Adrenal gland (tissue), 12 donors: ENCODE results near the gene ZBTB7C. TPM values are rescaled to one million over a fixed set of nuclear protein-coding genes. Genes with fewer than 3 reads are reported as not detected.
A peak's percentile ranks its signal among the peaks of the same experiment; 100 is the strongest.

Source experiments
- DNase-seq, 7 donors: peaks; one replicate each; pipeline ENCODE4 v3.0.0-alpha.2; 2019 to 2020
- H3K27ac ChIP-seq, 5 donors: fragments of 200-600 bp; sonication (generic) in 4 of 5; 1 replicate in 3 of 5; 2 replicates in 2 of 5; pipeline versions ENCODE4 v1.5.1 to v1.8.0; 2016 to 2020; ENCODE audit warnings: mild to moderate bottlenecking in 1 of 5
- H3K27me3 ChIP-seq: fragments of 200-600 bp; 2 replicates; pipeline ENCODE4 v1.8.0; 2021
- H3K36me3 ChIP-seq, 2 donors: fragments of 200-600 bp; replicated peaks in 1 of 2; 1 replicate in 1 of 2; 2 replicates in 1 of 2; pipeline versions ENCODE4 v1.5.1 to v1.8.0; 2018 to 2022
- H3K4me1 ChIP-seq, 2 donors: fragments of 200-600 bp; replicated peaks in 1 of 2; 1 replicate in 1 of 2; 2 replicates in 1 of 2; pipeline versions ENCODE4 v1.5.1 to v1.8.0; 2018 to 2021
- H3K4me3 ChIP-seq, 4 donors: fragments of 200-600 bp; sonication (generic) in 3 of 4; one replicate each; pipeline ENCODE4 v1.5.1; 2016 to 2018
- H3K9me3 ChIP-seq, 3 donors: fragments of 200-600 bp; sonication (generic) in 1 of 3; replicated peaks in 1 of 3; 1 replicate in 2 of 3; 2 replicates in 1 of 3; pipeline versions ENCODE4 v1.5.1 to v1.8.0; 2016 to 2021
- POLR2A ChIP-seq, 2 donors: fragments of 450-650 bp; IDR thresholded peaks; one replicate each; pipeline ENCODE4 v1.6.1; 2017; ENCODE audit warnings: antibody characterized with exemption in 2 of 2, mild to moderate bottlenecking in 2 of 2, moderate library complexity in 1 of 2
- WGBS, 4 donors: extraction: QIAGEN DNeasy Blood & Tissue Kit in 2 of 4; methylation state at CpG; one replicate each; pipeline versions ENCODE4 v1.1.5 to v1.1.7; 2013 to 2017; 5-methylcytosine and 5-hydroxymethylcytosine counted together
- intact Hi-C, 2 donors: fragments of 100-400 bp; cut with DNase I; formaldehyde crosslinking; loops; one replicate each; pipeline versions ENCODE4 v1.14.1 to v1.15.0; 2022 to 2023
- polyA plus RNA-seq, 3 donors: library from polyadenylated mRNA; stranded (reverse); fragments of 200-250 nt in 2 of 3; fragments of 350-450 nt in 1 of 3; fragmentation: Illumina TruSeq in 1 of 3; extraction: RNeasy Lipid Tissue Mini Kit (QIAGEN cat#74804) in 1 of 3; gene quantifications; one replicate each; pipeline ENCODE4 v1.2.3, GENCODE V29; 2013 to 2014
- total RNA-seq, 9 donors: library from RNA; depleted of rRNA in 4 of 9; stranded (reverse); fragments of >200 nt in 4 of 9; fragments of 120-200 nt in 1 of 9; fragmentation: NEBNext Ultra II Directional in 1 of 9; extraction: Animal tissue kit (Norgen Biotek cat#: 25700) in 1 of 9; gene quantifications; one replicate each; pipeline versions ENCODE4 v1.1.0 to v1.2.4, GENCODE V29; 2013 to 2023
- TF ChIP-seq, protein P1 (sequence below), 6 experiments: fragments of 450-650 bp in 4 of 6; fragments of 200-600 bp in 2 of 6; sonication (generic) in 1 of 6; IDR thresholded peaks; 1 replicate in 5 of 6; 2 replicates in 1 of 6; pipeline versions ENCODE4 v1.5.1 to v1.8.0; 2016 to 2021; ENCODE audit warnings: antibody characterized with exemption in 6 of 6, mild to moderate bottlenecking in 2 of 6, moderate library complexity in 1 of 6
- donor health status: healthy with polysubstance abuse.
- donor health status: Bipolar disorder and iron deficiency.
- donor health status: DM: yes; HTN: yes; CAD: no.
- donor health status: DM: no; HTN: no; CAD: no.
- donor health status: DM: no; HTN: no; CAD: no.
- donor health status: DM: yes; HTN: yes; CAD: no.

Gene ZBTB7C
- total and polyA plus RNA-seq, 12 donors, result 5.2 to 42.8 (median 26.8) TPM

DNA sequence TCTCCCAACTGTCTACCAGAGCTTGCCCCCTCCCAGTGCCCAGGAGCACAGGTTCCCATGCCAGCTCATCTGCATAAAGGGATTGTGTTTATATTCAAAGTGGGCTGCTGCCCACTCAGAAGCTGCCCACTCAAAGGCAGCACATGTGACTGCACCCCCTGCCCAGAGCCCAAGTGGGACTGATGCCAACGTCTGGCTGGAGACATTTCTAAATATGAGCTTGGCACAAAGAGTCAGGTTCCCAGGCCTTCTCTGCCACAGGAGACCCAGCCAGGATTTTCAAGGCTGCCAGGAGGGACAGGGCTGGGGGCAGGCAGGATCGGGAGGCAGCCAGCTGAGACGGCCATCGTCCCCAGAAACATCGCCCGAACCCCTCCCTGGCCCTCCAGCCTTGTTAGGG lies 67.1 kb downstream of the ZBTB7C start:
- intact Hi-C loops, result loop anchor here (5.0 to 10.0 kb wide), 3 partner anchors 55 to 103 kb away; partner anchors contain the start of gene ZBTB7C (in 1 of the 2)
- peak in 6 of 7 donors; percentile 46 to 71 (median 60) for DNase-seq
- Histone ChIP-seq H3K27ac (peak overlapping the region in 4 of 5 donors; percentile 42 to 79 (median 78)), H3K4me1 (peaks cover 42 to 57% of the 10 kb centered on the region in 2 donors), H3K27me3 (no peaks in the 10 kb centered on the region), H3K9me3 (no peaks in the 10 kb centered on the region), H3K4me3 (no peak overlapping the region), H3K36me3 (no peaks in the 10 kb centered on the region)
- 10 to 38% (median 22%) methylated on average over 1 to 6 of the region's 6 CpGs for WGBS, 4 donors
- TF ChIP-seq, protein P1, sequence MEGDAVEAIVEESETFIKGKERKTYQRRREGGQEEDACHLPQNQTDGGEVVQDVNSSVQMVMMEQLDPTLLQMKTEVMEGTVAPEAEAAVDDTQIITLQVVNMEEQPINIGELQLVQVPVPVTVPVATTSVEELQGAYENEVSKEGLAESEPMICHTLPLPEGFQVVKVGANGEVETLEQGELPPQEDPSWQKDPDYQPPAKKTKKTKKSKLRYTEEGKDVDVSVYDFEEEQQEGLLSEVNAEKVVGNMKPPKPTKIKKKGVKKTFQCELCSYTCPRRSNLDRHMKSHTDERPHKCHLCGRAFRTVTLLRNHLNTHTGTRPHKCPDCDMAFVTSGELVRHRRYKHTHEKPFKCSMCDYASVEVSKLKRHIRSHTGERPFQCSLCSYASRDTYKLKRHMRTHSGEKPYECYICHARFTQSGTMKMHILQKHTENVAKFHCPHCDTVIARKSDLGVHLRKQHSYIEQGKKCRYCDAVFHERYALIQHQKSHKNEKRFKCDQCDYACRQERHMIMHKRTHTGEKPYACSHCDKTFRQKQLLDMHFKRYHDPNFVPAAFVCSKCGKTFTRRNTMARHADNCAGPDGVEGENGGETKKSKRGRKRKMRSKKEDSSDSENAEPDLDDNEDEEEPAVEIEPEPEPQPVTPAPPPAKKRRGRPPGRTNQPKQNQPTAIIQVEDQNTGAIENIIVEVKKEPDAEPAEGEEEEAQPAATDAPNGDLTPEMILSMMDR (IDR thresholded peaks at IDR 0.05), result no peak
- TF ChIP-seq POLR2A (IDR thresholded peaks at IDR 0.05), result no peak

DNA sequence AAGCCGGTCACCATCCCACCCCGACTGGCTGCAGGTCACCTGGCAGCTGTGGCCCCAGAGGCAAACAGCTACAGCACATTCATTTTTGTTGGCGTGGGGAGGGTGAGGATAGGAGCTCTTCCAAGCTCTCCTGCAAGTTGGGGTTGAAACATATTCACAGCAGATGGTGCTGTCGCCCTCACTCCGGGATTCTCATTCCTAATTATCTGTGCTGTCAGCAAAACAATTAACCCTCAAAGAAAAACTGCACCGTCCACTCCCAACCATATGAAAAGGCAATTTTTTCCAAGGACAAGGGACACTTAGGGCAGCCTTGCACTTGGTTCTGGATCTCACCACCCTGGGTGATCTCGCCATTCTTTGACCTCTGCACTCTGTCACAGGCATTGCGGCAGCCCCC lies 68.6 kb downstream of the ZBTB7C start:
- intact Hi-C loops, result loop anchor here (5.0 to 10.0 kb wide), 3 partner anchors 57 to 104 kb away; partner anchors contain the start of gene ZBTB7C (in 1 of the 2)
- no peak for DNase-seq
- H3K4me1 ChIP-seq, result peaks cover 47 to 72% of the 10 kb centered on the region in 2 donors
- no peak overlapping the region for H3K4me3 ChIP-seq
- no peaks in the 10 kb centered on the region for H3K36me3 ChIP-seq
- 61 to 75% (median 68%) methylated on average over 7 to 8 of the region's 8 CpGs for WGBS, 4 donors
- TF ChIP-seq, protein P1 (IDR thresholded peaks at IDR 0.05), result no peak
- TF ChIP-seq POLR2A (IDR thresholded peaks at IDR 0.05), result no peak
- peak overlapping the region in 1 of 5 donors; percentile 30 for H3K27ac ChIP-seq
- no peaks in the 10 kb centered on the region for H3K9me3 ChIP-seq
- H3K27me3 ChIP-seq, result no peaks in the 10 kb centered on the region

DNA sequence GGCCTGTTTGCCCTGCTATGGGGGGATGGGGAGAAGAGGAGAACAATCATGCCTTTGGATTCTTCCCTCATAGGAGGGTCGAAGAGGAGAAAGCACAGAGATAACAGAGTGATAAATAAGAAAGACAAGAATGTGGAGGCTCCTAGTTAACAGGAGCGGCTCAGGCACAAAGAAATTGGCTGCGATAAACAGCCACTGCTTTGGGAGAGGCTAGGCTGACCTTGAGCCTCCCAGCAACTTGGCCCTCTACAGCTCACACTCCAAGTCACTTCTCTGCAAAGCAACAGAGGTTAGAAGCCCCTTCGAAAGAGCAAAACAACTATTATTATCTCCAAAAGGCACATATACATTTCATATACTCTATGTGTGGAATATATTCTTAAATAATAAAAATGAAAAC lies 69.5 kb downstream of the ZBTB7C start:
- H3K27me3 ChIP-seq, result no peaks in the 10 kb centered on the region
- peak in 5 of 7 donors; percentile 51 to 65 (median 57) for DNase-seq
- TF ChIP-seq, protein P1 (IDR thresholded peaks at IDR 0.05), result no peak
- TF ChIP-seq POLR2A (IDR thresholded peaks at IDR 0.05), result no peak
- H3K4me1 ChIP-seq, result peaks cover 44 to 64% of the 10 kb centered on the region in 2 donors
- intact Hi-C loops, result loop anchor here (5.0 to 10.0 kb wide), 3 partner anchors 58 to 105 kb away; partner anchors contain the start of gene ZBTB7C (in 1 of the 2)
- WGBS, 4 donors, result 34 to 45% (median 37%) methylated on average over 4 of the region's 4 CpGs
- H3K9me3 ChIP-seq, result no peaks in the 10 kb centered on the region
- H3K4me3 ChIP-seq, result no peak overlapping the region
- no peaks in the 10 kb centered on the region for H3K36me3 ChIP-seq
- H3K27ac ChIP-seq, result peak overlapping the region in 3 of 5 donors; percentile 13 to 71 (median 41)

DNA sequence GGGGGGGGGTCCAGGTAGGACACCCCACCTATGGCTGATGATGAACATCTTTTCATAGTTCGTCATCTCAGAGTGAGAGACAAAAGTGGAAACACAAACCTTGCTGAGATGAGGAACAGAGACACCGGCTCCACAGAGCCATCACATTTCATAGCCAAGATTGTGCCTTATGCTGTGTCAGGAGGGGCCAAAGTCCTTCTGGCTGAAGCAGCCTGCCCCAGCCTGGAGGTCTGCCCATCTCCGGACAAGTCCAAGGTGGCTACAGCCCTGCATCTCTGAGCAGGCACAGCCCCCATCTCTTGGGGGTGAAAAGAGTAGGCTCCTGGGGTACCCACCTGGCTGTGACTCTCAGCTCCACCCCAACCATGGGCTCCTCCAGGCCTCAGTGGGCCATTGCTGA lies 70.3 kb downstream of the ZBTB7C start:
- Histone ChIP-seq H3K27ac (peak overlapping the region in 2 of 5 donors; percentile 41 to 71), H3K4me3 (no peak overlapping the region), H3K36me3 (no peaks in the 10 kb centered on the region), H3K27me3 (no peaks in the 10 kb centered on the region), H3K4me1 (peaks cover 48 to 68% of the 10 kb centered on the region in 2 donors), H3K9me3 (no peaks in the 10 kb centered on the region)
- intact Hi-C loops, result no loop called here
- TF ChIP-seq, protein P1 (IDR thresholded peaks at IDR 0.05), result no peak
- TF ChIP-seq POLR2A (IDR thresholded peaks at IDR 0.05), result no peak
- 80 to 98% (median 95%) methylated on average over 3 of the region's 3 CpGs for WGBS, 4 donors
- no peak for DNase-seq
